ENCODE results near the gene CTTNBP2NL. TPM values are rescaled to one million over a fixed set of nuclear protein-coding genes. Genes with fewer than 3 reads are reported as not detected.

Gene CTTNBP2NL
- total and polyA plus RNA-seq, 2 experiments from 2014 or later, result 18.5 to 31.0 TPM

GRCh38 chr1:112501810-112502641 is 106.0 kb downstream of the CTTNBP2NL start (continued):
- peak; percentile 20 to 56; a peak in 3 of 4 replicates for TF ChIP-seq CTCF (conservative IDR thresholded peaks at IDR 0.05; ENCODE audit: low read depth in 2 of 2)
- TF ChIP-seq STAT1 (IDR thresholded peaks at IDR 0.05; ENCODE audit: unreplicated experiment), result no peak
- TF ChIP-seq ZNF114 (CRISPR knock-in tag; IDR thresholded peaks at IDR 0.05), result no peak
- TF ChIP-seq ZNF331 (CRISPR knock-in tag; IDR thresholded peaks at IDR 0.05; ENCODE audit: low read depth), result no peak
- no peak for TF ChIP-seq EZH2phosphoT487 (IDR thresholded peaks at IDR 0.05; ENCODE audit: unreplicated experiment)
- no peak for TF ChIP-seq POLR2AphosphoS5 (IDR thresholded peaks at IDR 0.05; ENCODE audit: low read depth)
- TF ChIP-seq ETS1 (IDR thresholded peaks at IDR 0.05), result no peak
- no peak for TF ChIP-seq JUNB (IDR thresholded peaks at IDR 0.05; ENCODE audit: unreplicated experiment)

- ATAC-seq (no peak), DNase-seq (ENCODE audit: low spot score) (no peak)
- Histone ChIP-seq H3F3A (replicated peaks; ENCODE audit: low read depth) (no peaks in the 10 kb centered on the region), H3K4me3 (peak overlapping the region; percentile 59), H3K79me2 (replicated peaks; ENCODE audit: insufficient read depth) (no peaks in the 10 kb centered on the region), H3K27ac (ENCODE audit: low read depth) (no peak overlapping the region), H4K20me1 (replicated peaks; ENCODE audit: insufficient read depth) (peaks cover 4% of the 10 kb centered on the region; the same call in 1 of the 2 replicates), H3K4me2 (peak overlapping the region; percentile 80), H3K36me3 (ENCODE audit: insufficient read depth) (no peaks in the 10 kb centered on the region), H3K9me2 (ENCODE audit: insufficient read depth) (no peaks in the 10 kb centered on the region), H3K27me3 (ENCODE audit: insufficient read depth) (peaks cover 88% of the 10 kb centered on the region), H3K4me1 (ENCODE audit: insufficient read depth) (peaks cover 26% of the 10 kb centered on the region), H2AFZ (peak overlapping the region; percentile 96; the same call in 1 of the 2 replicates)
- Mint-ChIP-seq H3K4me3 (peak overlapping the region; percentile 71), H3K9me3 (no peaks in the 10 kb centered on the region; the same call in 2 of the 3 replicates), H3K27me3 (ENCODE audit: insufficient read depth, low read depth, poor library complexity) (peaks cover 57% of the 10 kb centered on the region), H3K27ac (no peak overlapping the region), H3K4me1 (peaks cover 35% of the 10 kb centered on the region), H3K36me3 (ENCODE audit: low read depth) (no peaks in the 10 kb centered on the region; the same call in 2 of the 3 replicates)
- TF ChIP-seq CREB1 (CRISPR knock-in tag; IDR thresholded peaks at IDR 0.05; ENCODE audit: low read depth), result no peak
These were observed 106.8 kb downstream of the CTTNBP2NL start for GRCh38 chr1:112502826-112503225.
